HEK293 (cell line): Measurements from ENCODE around the gene ARMC3.

ENCODE experiments used
- MYNN ChIP-seq: fragments of 450-650 bp; formaldehyde crosslinking; IDR thresholded peaks from 2 replicates; pipeline ENCODE4 v1.5.1; 2016; ENCODE audit warnings: missing biosample characterization, missing genetic modification characterization, borderline replicate concordance
- TCF7L2 ChIP-seq: IDR thresholded peaks from 2 replicates; pipeline ENCODE4 v1.6.1; 2011; ENCODE audit warnings: low read depth, mild to moderate bottlenecking, inconsistent platforms, low read length, moderate library complexity, borderline replicate concordance
- WT1 ChIP-seq: fragments of 450-650 bp; formaldehyde crosslinking; IDR thresholded peaks from 2 replicates; pipeline ENCODE4 v1.5.1; 2016; ENCODE audit warnings: missing biosample characterization, missing genetic modification characterization
- YY1 ChIP-seq: fragments of 450-650 bp; formaldehyde crosslinking; IDR thresholded peaks from 2 replicates; pipeline ENCODE4 v1.5.1; 2018; ENCODE audit warnings: missing biosample characterization, missing genetic modification characterization
- ZBTB1 ChIP-seq: fragments of 450-650 bp; formaldehyde crosslinking; IDR thresholded peaks from 2 replicates; pipeline ENCODE4 v1.5.1; 2016; ENCODE audit warnings: missing biosample characterization, missing genetic modification characterization
- ZNF140 ChIP-seq: fragments of 450-650 bp; formaldehyde crosslinking; IDR thresholded peaks from 2 replicates; pipeline ENCODE4 v1.5.1; 2016; ENCODE audit warnings: missing biosample characterization, missing genetic modification characterization
- ZNF169 ChIP-seq: fragments of 450-650 bp; formaldehyde crosslinking; IDR thresholded peaks from 2 replicates; pipeline ENCODE4 v1.5.1; 2016; ENCODE audit warnings: missing biosample characterization, missing genetic modification characterization
- ZNF501 ChIP-seq: fragments of 450-650 bp; formaldehyde crosslinking; IDR thresholded peaks from 2 replicates; pipeline ENCODE4 v1.5.1; 2016; ENCODE audit warnings: missing biosample characterization, missing genetic modification characterization
- TF ChIP-seq, protein P1 (sequence below): fragments of 450-650 bp; formaldehyde crosslinking; IDR thresholded peaks from 2 replicates; pipeline ENCODE4 v1.5.1; 2016; ENCODE audit warnings: missing biosample characterization, missing genetic modification characterization
- TF ChIP-seq, protein P2 (sequence below): fragments of 450-650 bp; formaldehyde crosslinking; conservative IDR thresholded peaks from 2 replicates; pipeline ENCODE4 v1.5.1; 2016; ENCODE audit warnings: low read depth, missing biosample characterization, missing genetic modification characterization

- no peak for TF ChIP-seq ZNF501 (tag by site-specific recombination)
- TF ChIP-seq ZBTB1: no peak
- TF ChIP-seq, protein P1, sequence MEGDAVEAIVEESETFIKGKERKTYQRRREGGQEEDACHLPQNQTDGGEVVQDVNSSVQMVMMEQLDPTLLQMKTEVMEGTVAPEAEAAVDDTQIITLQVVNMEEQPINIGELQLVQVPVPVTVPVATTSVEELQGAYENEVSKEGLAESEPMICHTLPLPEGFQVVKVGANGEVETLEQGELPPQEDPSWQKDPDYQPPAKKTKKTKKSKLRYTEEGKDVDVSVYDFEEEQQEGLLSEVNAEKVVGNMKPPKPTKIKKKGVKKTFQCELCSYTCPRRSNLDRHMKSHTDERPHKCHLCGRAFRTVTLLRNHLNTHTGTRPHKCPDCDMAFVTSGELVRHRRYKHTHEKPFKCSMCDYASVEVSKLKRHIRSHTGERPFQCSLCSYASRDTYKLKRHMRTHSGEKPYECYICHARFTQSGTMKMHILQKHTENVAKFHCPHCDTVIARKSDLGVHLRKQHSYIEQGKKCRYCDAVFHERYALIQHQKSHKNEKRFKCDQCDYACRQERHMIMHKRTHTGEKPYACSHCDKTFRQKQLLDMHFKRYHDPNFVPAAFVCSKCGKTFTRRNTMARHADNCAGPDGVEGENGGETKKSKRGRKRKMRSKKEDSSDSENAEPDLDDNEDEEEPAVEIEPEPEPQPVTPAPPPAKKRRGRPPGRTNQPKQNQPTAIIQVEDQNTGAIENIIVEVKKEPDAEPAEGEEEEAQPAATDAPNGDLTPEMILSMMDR (tag by site-specific recombination): no peak
- TF ChIP-seq, protein P2, sequence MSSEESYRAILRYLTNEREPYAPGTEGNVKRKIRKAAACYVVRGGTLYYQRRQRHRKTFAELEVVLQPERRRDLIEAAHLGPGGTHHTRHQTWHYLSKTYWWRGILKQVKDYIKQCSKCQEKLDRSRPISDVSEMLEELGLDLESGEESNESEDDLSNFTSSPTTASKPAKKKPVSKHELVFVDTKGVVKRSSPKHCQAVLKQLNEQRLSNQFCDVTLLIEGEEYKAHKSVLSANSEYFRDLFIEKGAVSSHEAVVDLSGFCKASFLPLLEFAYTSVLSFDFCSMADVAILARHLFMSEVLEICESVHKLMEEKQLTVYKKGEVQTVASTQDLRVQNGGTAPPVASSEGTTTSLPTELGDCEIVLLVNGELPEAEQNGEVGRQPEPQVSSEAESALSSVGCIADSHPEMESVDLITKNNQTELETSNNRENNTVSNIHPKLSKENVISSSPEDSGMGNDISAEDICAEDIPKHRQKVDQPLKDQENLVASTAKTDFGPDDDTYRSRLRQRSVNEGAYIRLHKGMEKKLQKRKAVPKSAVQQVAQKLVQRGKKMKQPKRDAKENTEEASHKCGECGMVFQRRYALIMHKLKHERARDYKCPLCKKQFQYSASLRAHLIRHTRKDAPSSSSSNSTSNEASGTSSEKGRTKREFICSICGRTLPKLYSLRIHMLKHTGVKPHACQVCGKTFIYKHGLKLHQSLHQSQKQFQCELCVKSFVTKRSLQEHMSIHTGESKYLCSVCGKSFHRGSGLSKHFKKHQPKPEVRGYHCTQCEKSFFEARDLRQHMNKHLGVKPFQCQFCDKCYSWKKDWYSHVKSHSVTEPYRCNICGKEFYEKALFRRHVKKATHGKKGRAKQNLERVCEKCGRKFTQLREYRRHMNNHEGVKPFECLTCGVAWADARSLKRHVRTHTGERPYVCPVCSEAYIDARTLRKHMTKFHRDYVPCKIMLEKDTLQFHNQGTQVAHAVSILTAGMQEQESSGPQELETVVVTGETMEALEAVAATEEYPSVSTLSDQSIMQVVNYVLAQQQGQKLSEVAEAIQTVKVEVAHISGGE (tag by site-specific recombination): no peak
- TF ChIP-seq YY1 (tag by site-specific recombination): no peak
- TF ChIP-seq WT1 (tag by site-specific recombination): no peak
- TF ChIP-seq TCF7L2: no peak
- TF ChIP-seq MYNN (tag by site-specific recombination): no peak
- TF ChIP-seq ZNF169 (tag by site-specific recombination): no peak
- TF ChIP-seq ZNF140 (tag by site-specific recombination): no peak
Observed at GRCh38 chr10:22931948-22932347, 4.1 kb downstream of the ARMC3 start.
